GM10266 (cell line): ENCODE results near the gene CEMIP2.

Source experiments
- DNase-seq: peaks from one replicate; pipeline ENCODE4 v3.0.0; 2012; ENCODE audit errors: extremely low spot score
- CTCF ChIP-seq: IDR thresholded peaks from 2 replicates; pipeline ENCODE4 v1.5.1; 2012; ENCODE audit warnings: mild to moderate bottlenecking, low read depth; ENCODE audit not compliant: control insufficient read depth, insufficient read depth; ENCODE audit errors: missing control alignments

CEMIP2 gene

DNA sequence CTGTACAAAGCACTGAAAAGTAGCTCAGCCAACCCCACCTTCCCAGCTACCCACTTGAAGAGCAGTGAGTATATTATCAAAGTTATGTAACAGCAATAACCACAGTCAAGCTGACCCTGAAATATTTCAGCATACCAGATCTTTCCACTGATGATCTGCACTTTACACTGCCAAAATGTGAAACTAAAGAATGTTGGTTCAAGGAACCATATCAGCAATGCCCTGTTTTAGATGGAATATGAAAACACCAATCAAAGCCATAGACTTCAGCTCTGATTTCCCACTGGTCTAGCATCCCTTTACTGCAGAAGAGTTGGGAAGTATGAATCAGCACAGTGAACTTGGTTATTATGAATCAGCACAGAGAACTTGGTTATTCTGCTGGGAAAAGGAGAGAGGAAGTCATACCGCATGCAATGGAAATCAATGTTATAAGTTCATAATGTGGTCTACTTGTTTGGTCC is 20.0 kb downstream of the CEMIP2 start:
- no peak for DNase-seq
- TF ChIP-seq CTCF = no peak

GRCh38 chr9:71747576-71747975 is 20.7 kb downstream of the CEMIP2 start:
- TF ChIP-seq CTCF = no peak

GRCh38 chr9:71746758-71747125 is 21.6 kb downstream of the CEMIP2 start:
- DNase-seq = no peak
- TF ChIP-seq CTCF = no peak

More at GRCh38 chr9:71747576-71747975, 20.7 kb downstream of the CEMIP2 start:
- no peak for DNase-seq

GRCh38 chr9:71746023-71746757 is 22.1 kb downstream of the CEMIP2 start:
- no peak for DNase-seq
- no peak for TF ChIP-seq CTCF

GRCh38 chr9:71744754-71745521 is 23.4 kb downstream of the CEMIP2 start:
- TF ChIP-seq CTCF = no peak
- DNase-seq = no peak

DNA sequence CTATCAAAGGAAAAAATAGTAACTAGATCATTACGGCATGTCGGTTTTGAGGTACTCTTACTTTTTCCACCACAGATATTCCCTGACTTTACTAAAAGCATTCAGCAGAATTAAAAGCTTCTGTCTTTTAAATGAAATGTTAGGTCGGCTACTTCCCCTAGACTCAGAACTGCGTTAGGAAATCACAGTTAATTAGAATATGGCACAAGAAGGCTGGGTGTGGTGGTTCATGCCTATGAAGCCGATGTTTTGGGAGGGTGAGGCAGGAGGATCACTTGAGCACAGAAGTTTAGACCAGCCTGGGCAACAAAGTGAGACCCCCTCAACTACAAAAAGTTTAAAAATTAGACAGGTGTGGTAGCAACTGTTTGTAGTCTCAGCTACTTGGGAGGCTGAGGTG is 24.4 kb downstream of the CEMIP2 start:
- no peak for DNase-seq
- no peak for TF ChIP-seq CTCF

GRCh38 chr9:71743217-71743705 is 25.1 kb downstream of the CEMIP2 start:
- TF ChIP-seq CTCF = no peak
- DNase-seq = no peak
